Nephron (organoid): ENCODE data around the gene DMAC2.
"Not testable (repeated sequence)": the region's sequence is repeated elsewhere in the genome, so short reads cannot be mapped to it uniquely, and the experiment has no call there.

Source experiments
- H3K27ac Mint-ChIP-seq, 3 experiments: 2 replicates each; pipeline ENCODE4 v1.8.0; 2020; ENCODE audit warnings: mixed read lengths in 3 of 3, mild to moderate bottlenecking in 2 of 3, moderate library complexity in 1 of 3
- H3K27me3 Mint-ChIP-seq: 2 replicates; pipeline ENCODE4 v1.8.0; 2021; ENCODE audit warnings: low read depth, mild to moderate bottlenecking, moderate library complexity, mixed read lengths
- H3K36me3 Mint-ChIP-seq: 2 replicates; pipeline ENCODE4 v1.8.0; 2020; ENCODE audit warnings: low read depth, mixed read lengths
- H3K4me1 Mint-ChIP-seq: 2 replicates; pipeline ENCODE4 v1.8.0; 2020; ENCODE audit warnings: mixed read lengths
- H3K4me3 Mint-ChIP-seq, 3 experiments: 2 replicates each; pipeline ENCODE4 v1.8.0; 2020; ENCODE audit warnings: mild to moderate bottlenecking in 3 of 3, mixed read lengths in 3 of 3, moderate library complexity in 2 of 3
- H3K9me3 Mint-ChIP-seq: 2 replicates; pipeline ENCODE4 v1.8.0; 2020; ENCODE audit warnings: mixed read lengths
- CTCF ChIP-seq, 3 experiments: fragments of 200-600 bp; sonication (generic); IDR thresholded peaks; one replicate each; pipeline ENCODE4 v1.5.0; 2021; ENCODE audit warnings: antibody characterized with exemption in 3 of 3; ENCODE audit not compliant: unreplicated experiment in 3 of 3

The DMAC2 gene

GRCh38 chr19:41478171-41478570, 38.5 kb upstream of the DMAC2 start:
- Mint-ChIP-seq H3K4me1 (no peaks in the 10 kb centered on the region), H3K36me3 (no peaks in the 10 kb centered on the region), H3K27me3 (peaks cover 17% of the 10 kb centered on the region), H3K27ac (no peak overlapping the region), H3K4me3 (no peak overlapping the region), H3K9me3 (peaks cover 10% of the 10 kb centered on the region)
- no peak for TF ChIP-seq CTCF (IDR thresholded peaks at IDR 0.05; ENCODE audit: unreplicated experiment in 3 of 3)

DNA sequence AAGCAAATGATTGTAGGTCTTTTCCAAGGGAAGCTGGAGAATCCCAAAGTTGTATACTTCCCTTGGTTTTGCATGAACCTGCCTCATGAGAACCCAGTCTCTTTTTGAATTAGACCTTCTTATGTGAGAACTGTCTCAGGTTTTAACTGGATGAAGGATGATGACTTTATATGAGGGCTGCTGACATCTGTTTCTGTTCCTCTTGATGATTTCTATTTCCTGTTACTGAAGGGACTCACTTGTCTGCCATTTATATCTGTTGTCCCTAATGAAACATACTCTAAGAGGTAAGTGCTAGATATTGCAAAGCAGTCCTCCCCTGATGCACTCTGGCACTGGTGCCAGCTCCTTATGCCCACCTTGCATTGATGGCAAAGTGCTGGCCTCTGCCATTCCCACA, 36.9 kb upstream of the DMAC2 start:
- Mint-ChIP-seq H3K36me3 (no peaks in the 10 kb centered on the region), H3K4me3 (no peak overlapping the region), H3K4me1 (no peaks in the 10 kb centered on the region), H3K27ac (no peak overlapping the region), H3K9me3 (peaks cover 5% of the 10 kb centered on the region), H3K27me3 (peaks cover 17% of the 10 kb centered on the region)
- TF ChIP-seq CTCF (IDR thresholded peaks at IDR 0.05; ENCODE audit: unreplicated experiment in 3 of 3), result no peak

- H3K9me3 Mint-ChIP-seq, H3K4me1 Mint-ChIP-seq, H3K27ac Mint-ChIP-seq, H3K4me3 Mint-ChIP-seq, H3K36me3 Mint-ChIP-seq: not testable (repeated sequence)
- peaks cover 36% of the 10 kb centered on the region for H3K27me3 Mint-ChIP-seq
Measured at GRCh38 chr19:41463257-41464256, 23.8 kb upstream of the DMAC2 start.

GRCh38 chr19:41462497-41462896, 22.8 kb upstream of the DMAC2 start:
- Mint-ChIP-seq H3K4me3 (no peak overlapping the region), H3K9me3 (peaks cover 7% of the 10 kb centered on the region), H3K36me3 (no peaks in the 10 kb centered on the region), H3K27me3 (peaks cover 40% of the 10 kb centered on the region), H3K27ac (no peak overlapping the region), H3K4me1 (no peaks in the 10 kb centered on the region)
- TF ChIP-seq CTCF (IDR thresholded peaks at IDR 0.05; ENCODE audit: unreplicated experiment in 3 of 3), result no peak

GRCh38 chr19:41457241-41457640, 17.5 kb upstream of the DMAC2 start:
- peaks cover 2% of the 10 kb centered on the region for H3K9me3 Mint-ChIP-seq
- no peak overlapping the region for H3K4me3 Mint-ChIP-seq
- no peak for TF ChIP-seq CTCF (IDR thresholded peaks at IDR 0.05; ENCODE audit: unreplicated experiment in 3 of 3)
- H3K27ac Mint-ChIP-seq, result peak overlapping the region in 1 of 3 experiments; percentile 89
- peaks cover 6% of the 10 kb centered on the region for H3K4me1 Mint-ChIP-seq
- peaks cover 57% of the 10 kb centered on the region for H3K27me3 Mint-ChIP-seq
- no peaks in the 10 kb centered on the region for H3K36me3 Mint-ChIP-seq

DNA sequence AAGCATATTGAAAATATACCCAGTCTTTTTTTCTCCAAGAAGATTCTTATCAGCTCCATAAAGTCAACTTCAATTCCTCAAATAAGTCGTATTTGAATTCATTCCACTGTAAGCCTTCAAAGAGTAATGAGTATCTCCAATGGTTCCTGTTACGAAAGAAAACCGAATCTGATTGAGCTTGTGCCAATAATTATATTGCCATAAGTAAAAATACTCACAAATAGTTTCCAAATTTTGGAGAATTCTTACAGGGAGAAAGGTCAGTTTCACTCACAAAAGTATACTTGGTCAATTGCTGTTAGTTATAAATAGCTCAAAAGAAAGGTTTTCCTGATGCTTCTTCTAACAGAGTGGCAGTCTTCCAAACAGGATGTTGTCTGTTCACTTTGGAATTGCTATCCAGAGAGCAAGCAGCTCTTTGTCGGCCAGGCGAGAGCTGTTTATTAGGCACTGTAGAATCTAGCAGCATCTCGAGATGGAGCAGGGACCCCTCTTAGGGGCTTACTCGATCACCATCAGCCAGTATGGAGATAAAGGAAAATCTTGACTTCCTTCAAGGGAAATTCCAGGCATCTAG, 16.7 kb upstream of the DMAC2 start:
- H3K27ac Mint-ChIP-seq, result peak overlapping the region in 1 of 3 experiments; percentile 89
- peak overlapping the region in 1 of 3 experiments; percentile 42 for H3K4me3 Mint-ChIP-seq
- H3K9me3 Mint-ChIP-seq, result no peaks in the 10 kb centered on the region
- H3K36me3 Mint-ChIP-seq, result no peaks in the 10 kb centered on the region
- H3K4me1 Mint-ChIP-seq, result peaks cover 6% of the 10 kb centered on the region
- H3K27me3 Mint-ChIP-seq, result peaks cover 55% of the 10 kb centered on the region
- TF ChIP-seq CTCF (IDR thresholded peaks at IDR 0.05; ENCODE audit: unreplicated experiment in 3 of 3), result no peak
